Measurements from ENCODE around the gene CCDC186. TPM values are rescaled to one million over a fixed set of nuclear protein-coding genes. Genes with fewer than 3 reads are reported as not detected.
A peak's percentile ranks its signal among the peaks of the same experiment; 100 is the strongest.
"Not testable (repeated sequence)": the region's sequence is repeated elsewhere in the genome, so short reads cannot be mapped to it uniquely, and the experiment has no call there.

CCDC186 gene
- polyA plus RNA-seq, 10 donors, result 8.1 to 17.9 (median 13.2) TPM

- no peak for DNase-seq
Measured at GRCh38 chr10:114175667-114176066, 1.7 kb upstream of the CCDC186 start.

DNA sequence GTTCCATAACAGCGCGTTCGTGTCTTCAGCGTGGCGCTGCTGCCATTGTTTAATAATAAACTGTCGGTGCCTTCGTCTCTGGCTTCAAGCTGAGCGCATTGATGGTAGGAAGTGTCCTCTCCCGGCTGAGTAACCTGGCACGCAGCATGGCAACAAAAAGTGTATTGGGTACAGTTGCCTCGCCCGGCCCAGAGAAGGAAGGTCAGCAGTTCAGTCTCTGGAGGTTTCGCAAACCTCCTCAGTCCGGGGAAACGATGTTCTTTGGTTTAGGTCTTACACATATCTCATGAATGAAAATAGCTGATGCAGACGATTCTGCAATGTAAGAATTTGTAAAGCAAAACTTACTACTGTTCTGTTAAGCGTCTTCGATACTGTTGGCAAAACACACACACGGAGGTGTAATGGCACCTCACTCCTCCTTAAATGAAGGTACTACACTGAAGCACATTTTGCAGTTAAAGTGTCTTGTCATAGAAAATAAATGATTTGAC is 739 bp upstream of the CCDC186 start:
- DNase-seq, result no peak

GRCh38 chr10:114173603-114173920 is 441 bp downstream of the CCDC186 start:
- peak in 1 of 3 donors; percentile 37 for DNase-seq

DNA sequence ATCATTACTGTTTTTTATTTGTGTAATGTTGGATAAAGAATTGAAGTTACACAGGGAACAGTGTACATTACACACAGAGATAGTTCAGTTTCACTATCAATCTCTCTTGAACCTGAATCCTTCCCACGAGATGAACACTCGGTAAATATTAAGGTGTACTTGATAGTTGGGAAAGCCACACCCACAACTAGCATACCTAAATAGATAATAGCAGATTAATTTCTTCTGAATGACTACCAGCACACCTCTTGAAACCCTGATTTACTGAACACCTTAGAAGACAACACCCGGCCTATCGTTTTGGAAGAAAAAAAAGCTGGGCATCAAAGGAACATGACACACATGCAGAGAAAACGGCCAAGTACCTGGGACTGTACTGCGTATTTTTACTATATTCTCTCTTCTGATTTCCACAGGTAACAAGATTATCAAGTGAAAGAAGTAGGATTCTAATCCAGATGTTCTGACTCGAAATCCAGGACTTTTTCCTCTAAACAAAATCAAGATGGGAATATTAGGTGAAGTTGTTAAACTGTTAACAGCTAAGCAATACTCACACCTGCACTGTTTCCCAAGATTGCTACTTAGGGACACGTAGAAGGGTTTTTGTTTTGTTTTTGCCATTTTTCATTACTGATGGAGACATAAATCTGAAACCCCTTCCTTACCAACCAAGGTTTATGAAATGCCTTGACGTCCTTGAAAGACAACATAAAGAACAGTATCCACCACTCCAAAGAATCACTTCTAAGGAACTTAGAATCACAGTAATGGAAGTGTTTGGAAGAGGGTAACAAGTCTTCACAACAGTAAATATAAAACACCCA is 1.0 kb downstream of the CCDC186 start:
- no peak for DNase-seq

- peak in 1 of 3 donors; percentile 30 for DNase-seq
Measured at GRCh38 chr10:114172216-114172615, 1.8 kb downstream of the CCDC186 start.

DNA sequence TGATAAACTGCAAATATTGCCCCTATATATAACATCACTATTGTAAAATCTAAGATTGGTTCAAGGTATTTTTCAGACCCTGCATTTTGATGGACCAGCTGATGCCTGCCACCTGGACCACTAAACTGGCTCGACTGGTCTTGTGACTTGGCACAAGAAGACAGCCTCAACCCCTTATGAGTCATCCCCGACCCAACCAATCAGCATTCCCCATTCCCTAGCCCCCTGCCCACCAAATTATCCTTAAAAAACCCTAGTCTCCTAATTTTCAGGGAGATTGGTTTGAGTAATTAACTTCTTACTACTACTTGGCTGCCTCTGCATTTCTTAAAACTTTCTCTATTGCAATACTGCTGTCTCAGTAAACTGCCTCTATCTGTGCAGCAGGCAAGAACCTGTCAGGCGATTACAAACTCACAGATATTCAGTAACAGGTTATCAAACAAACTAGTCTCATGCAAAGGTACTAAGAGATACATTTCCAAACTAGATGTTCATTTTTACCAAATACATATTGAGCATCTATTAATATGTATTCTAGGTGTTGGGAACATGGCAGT is 5.5 kb downstream of the CCDC186 start:
- DNase-seq, result no peak

DNA sequence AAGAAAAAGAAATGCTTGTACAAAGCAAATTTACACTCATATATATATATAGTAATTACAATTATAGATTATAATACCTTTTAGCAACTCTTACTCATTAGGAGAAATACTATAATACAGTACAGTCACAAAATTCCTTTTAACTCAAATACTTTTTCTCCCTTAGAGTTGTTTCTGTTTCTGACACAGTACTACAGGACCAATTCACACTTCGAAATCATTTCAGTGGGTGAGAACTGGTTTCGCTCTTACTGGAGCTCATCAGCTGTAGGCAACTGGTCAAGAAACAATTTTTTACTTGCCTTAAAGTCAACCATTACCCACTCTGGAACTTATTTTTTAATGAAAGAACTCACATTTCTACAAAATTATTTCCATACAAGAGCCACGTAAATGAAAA is 6.0 kb downstream of the CCDC186 start:
- DNase-seq, result no peak

DNA sequence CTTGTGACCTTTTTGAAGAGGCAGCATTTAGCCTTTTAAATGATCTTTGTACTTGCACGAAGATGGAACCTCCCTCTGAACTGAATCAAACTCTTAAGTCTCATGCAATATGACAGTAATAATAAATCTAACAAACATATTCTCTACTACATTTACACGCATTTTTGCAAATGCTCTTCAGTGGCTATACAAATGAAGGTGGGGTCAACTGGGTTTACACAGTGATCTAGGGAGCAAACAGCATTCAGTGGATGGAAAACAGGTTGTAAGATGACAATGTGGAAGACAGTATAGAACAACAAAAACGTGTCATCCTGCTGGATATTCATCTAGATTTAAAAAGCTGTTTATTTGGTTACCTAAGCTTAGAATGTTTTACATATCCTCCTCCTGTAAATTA is 7.5 kb downstream of the CCDC186 start:
- DNase-seq, result no peak

- DNase-seq, result no peak
Measured at GRCh38 chr10:114166043-114166442, 8.0 kb downstream of the CCDC186 start.

GRCh38 chr10:114163062-114163461 is 10.9 kb downstream of the CCDC186 start:
- DNase-seq, result no peak

DNA sequence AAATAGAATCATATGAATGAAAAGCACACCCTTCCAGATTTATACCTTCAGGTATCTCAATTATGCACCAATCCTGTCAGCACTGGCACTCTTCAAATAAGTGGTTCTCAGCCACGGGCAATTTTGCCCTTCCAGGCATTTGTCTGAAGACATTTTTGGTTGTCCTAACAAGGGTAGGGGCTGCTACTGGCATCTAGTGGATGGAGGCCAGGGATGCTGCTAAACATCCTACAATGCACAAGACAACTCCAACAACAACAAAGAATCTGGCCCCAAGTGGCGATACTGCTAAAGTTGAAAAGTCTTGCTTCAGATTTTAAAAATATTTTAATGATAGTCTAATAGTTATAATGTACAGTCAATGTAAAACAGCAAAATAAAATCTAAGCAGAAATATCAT is 16.1 kb downstream of the CCDC186 start:
- DNase-seq, result no peak

- no peak for DNase-seq
Measured at GRCh38 chr10:114151892-114152291, 22.1 kb downstream of the CCDC186 start.

- DNase-seq, result peak in 1 of 3 donors; percentile 57
Measured at GRCh38 chr10:114151486-114151885, 22.5 kb downstream of the CCDC186 start.

DNA sequence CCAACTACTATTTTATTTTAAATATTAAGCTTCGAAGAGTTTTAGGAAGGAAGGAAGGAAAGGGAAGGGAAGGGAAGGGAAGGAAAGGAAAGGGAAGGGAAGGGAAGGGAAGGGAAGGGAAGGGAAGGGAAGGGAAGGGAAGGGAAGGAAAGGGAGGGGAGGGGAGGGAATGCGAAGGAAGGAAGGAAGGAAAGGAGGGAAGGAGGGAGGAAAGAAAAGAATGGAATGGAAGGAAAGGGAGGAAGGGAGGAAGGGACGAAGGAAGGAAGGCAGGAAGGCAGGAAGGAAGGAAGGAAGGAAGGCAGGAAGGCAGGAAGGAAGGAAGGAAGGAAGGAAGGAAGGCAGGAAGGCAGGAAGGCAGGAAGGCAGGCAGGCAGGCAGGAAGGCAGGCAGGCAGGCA is 24.5 kb downstream of the CCDC186 start:
- not testable (repeated sequence) for DNase-seq

DNA sequence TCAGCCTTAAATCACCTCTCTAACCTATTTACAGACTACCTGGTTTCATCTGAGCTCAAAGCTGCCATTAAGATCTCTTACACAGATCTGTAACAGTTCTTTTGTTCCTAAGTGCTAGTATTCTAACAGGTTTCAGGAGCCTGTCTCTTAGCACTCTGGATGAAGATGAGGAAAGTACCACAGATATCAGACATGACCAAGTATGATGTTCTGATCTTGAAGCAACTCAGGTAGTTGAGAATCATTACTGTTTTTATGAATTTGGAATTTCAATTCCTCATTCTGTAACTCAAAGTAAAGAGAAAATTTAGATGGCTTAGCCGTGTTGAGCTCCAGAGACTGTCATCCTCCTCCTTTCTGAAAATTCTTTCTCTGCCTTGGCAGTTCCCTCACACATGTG is 30.8 kb downstream of the CCDC186 start:
- no peak for DNase-seq

DNA sequence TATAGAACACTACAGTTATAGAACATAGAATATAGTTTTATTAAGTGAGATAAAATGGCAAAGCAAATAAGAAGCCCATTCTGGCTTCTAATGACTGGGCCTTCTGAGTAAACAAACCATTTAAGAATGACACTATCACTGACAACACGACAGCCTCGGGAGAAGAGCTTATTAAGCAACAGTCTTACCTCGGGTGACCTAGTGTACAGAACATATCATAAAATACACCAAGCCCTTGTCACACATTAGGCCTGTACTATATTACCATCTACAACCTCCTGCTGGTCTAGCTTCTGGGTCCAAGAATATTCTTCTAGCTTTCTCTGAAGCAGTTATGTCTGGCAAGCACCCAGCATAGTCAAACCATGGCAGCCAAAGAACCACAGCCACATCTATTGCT is 32.0 kb downstream of the CCDC186 start:
- DNase-seq, result no peak

DNA sequence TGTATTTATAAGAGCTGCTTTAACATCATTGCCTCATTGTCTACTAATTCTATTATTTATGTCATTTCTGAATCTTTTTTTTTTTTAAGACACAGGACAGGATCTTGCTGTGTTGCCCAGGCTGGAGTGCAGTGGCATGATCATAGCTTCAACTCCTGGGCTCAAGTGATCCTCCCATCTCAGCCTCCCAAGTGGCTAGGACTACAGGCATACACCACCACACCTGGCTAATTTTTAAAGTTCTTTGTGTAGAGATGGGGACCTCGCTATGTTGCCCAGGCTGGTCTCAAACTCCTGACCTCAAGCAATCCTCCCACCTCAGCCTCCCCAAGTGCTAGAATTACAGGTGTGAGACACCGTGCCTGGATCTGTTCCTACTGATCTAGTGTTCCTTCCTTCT is 33.2 kb downstream of the CCDC186 start:
- DNase-seq, result not testable (repeated sequence)

GRCh38 chr10:114140036-114140435 is 34.0 kb downstream of the CCDC186 start:
- no peak for DNase-seq

DNA sequence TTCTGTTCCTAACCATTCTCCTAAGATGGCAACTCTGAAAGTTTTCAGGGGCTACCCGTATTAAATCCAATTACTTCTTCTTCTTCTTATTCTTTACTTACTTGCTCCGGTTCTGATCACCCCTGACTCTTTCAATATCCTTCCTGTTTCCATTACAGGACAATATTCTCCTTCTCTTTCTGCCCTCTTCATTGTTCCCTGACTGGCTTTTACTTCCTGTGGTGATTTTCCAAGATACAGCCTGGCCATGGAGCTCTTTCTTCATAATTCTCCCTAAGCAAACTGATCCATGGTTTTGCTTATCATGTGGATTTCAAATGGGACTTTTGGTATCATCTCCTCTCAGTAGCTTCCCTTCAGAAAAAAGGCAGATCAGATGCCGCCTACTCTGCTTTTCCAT is 35.4 kb downstream of the CCDC186 start:
- no peak for DNase-seq

DNA sequence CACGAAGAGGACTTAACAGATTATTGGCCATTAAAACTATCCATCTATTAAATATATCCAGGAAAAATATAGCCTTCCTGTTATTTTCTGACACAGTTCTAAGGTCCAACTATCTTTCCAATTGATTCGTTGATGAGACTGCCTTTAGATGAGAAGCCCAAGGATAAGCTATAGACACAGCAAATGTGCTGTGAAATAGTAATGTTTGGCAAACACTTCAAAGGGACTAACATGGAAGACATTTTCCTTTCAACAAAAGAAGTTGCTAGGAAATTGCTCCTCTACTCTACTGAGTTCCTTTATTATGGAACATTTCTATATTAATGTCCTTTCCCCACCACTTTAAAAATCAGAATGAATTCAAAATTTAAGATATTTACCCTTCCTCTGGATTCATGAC is 38.5 kb downstream of the CCDC186 start:
- no peak for DNase-seq

DNA sequence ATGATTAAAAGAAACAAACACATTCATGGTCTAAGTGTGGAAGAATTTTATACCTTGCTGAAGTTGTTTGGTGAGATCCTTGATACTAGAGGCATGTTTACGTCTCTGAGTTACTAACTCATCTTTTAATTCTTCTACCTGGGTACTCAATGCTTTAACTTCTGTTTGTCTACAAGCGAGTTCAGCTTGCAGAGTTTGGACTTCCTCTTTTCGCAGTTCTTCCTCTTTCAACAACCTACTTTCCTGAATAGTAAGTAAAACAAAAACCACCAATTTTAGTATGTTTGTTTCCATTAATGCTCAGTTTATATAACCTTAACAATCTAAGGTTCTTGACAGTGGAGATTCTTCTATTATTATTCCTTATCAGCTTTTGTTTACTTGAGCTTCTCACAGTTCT is 42.9 kb downstream of the CCDC186 start:
- DNase-seq, result no peak

GRCh38 chr10:114121031-114121430 is 53.0 kb downstream of the CCDC186 start:
- DNase-seq, result no peak

DNA sequence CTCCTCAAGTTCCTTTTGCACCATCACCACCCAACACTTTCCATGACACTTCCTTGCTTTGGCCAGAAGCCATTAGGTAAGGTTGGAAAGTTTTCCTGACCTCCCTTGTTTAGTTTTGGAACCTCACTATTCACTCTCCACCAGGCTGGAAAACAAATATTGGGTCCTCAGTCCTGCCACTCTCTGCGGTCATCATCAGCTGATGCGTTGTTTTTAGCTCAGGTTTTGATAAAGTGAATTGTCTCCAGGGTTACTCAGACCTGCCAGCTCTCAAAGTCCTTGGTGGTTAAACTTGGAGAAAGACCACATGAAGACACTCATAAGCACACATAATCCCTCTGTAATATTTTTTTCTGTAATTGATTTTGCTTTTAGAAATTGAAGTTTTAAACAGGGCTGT is 55.5 kb downstream of the CCDC186 start:
- DNase-seq, result no peak

- no peak for DNase-seq
Measured at GRCh38 chr10:114117728-114118127, 56.3 kb downstream of the CCDC186 start.

Measured in muscle of back (tissue), 11 donors.